Inflammatory macrophage treated with lipopolysaccharide for 4 hours (primary cell): Measurements from ENCODE around the gene RMRP.

Experiments
- DNase-seq: peaks from one replicate; pipeline ENCODE4 v3.0.0-alpha.2; 2020

Gene RMRP

DNA sequence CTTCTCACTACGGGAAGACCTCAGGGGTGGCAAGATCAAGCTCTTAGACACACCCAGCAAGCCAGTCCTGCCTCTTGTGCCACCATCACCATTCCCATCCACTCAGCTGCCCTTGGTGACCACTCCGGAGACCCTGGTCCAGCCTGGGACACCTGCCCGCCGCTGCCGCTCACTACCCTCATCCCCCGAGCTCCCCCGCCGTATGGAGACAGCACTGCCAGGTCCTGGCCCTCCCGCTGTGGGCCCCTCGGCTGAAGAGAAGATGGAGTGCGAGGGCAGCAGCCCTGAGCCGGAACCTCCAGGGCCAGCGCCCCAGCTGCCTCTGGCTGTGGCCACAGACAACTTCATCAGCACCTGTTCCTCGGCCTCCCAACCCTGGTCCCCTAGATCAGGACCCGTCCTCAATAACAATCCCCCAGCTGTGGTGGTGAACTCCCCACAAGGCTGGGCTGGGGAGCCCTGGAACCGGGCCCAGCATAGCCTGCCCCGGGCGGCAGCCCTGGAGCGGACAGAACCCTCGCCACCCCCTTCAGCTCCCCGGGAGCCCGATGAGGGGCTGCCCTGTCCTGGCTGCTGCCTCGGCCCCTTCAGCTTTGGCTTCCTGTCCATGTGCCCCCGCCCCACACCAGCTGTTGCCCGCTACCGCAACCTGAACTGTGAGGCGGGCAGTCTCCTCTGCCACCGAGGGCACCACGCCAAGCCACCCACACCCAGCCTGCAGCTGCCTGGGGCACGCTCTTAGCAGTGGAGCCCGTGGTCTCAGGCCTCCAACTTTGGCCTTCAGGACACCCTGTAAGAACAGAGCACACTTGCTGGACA, 48.6 kb downstream of the RMRP start:
- DNase-seq: no peak

DNA sequence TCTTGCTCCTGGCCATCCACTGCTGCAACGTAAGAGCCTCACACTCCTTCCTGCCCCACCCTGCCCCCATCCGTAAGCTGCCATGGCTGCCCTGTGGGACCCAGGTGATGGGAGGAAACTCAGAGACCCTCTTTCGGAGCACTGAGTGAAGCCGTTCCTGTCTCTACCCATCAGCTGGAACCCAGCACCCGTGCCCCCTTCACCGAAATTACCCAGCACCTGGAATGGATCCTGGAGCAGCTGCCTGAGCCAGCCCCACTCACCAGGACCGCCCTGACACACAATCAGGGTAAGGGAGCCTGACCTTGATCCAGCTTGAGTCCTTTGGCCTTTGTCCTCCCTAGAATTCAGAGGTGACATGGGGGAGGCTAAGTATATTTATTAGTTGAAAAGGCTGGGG, 49.6 kb downstream of the RMRP start:
- DNase-seq: no peak
